CD4-positive, alpha-beta T cell treated with Interleukin-10 for 1 hour (primary cell): ENCODE measurements around the gene ROBO1.

Experiments
- DNase-seq: peaks from one replicate; pipeline ENCODE4 v3.0.0-alpha.2; 2020

The ROBO1 gene

DNA sequence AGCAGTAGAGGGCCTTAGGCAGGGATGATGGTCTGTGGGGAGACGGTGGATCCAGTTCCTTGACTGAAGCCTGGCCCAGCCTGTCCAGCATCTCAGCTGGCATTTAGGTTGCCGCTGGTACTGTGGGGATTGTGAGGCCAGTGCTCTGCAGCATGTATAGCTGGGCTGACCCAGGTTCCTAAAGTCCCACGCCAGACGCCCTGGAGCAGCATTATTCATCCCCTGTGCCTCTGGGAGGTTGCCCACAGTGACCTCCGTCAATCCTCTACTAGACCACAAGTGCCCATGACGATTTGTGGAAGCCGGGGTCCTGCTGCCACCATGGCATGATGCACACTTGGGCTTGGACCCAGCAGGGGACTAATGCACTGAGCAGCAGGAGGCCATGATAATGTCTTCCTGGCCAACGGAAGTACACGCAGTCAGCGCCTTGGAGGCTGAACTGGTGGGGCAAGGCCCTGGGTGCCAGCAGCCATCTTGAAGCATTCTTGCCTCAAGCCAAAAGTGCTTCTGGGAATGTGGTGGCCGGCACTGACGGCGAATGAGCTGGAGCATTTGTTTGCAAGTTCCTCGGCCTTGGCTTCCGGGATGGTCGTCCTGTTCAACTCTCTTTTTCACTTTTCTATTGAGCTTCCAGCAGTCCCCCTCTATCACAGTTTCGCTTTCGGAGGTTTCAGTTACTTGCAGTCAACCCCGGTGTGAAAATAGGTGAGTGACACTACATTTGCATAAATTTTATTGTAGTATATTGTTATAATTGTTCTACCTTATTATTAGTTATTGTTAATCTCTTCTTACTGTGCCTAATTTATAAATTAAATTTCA is 949.4 kb downstream of the ROBO1 start:
- no peak for DNase-seq

DNA sequence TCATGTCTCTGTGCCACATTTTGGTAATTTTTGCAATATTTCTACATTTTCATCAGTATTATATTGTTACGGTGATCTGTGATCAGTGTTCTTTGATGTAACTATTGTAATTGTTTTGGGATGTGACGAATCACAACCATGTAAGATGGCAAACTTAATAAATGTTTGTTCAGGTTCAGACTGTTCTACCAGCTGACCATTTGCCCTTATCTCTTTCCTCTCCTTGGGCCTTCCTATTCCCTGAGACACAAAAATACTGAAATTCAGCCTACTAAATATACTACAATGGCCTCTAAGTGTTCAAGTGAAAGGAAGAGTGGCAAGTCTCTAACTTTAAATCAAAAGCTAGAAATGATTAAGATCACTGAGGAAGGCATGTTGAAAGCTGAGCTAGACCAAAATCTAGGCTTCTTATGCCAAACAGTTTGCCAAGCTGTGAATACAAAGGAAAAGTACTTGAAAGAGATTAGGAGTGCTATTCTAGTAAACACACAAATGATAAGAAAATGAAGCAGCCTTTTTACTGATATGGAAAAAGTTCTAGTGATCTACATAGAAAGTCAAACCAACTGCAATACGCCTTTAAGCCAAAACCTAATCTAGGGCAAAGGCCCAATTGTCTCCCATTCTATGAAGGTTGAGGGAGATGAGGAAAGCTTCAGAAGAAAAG is 952.8 kb downstream of the ROBO1 start:
- no peak for DNase-seq

DNA sequence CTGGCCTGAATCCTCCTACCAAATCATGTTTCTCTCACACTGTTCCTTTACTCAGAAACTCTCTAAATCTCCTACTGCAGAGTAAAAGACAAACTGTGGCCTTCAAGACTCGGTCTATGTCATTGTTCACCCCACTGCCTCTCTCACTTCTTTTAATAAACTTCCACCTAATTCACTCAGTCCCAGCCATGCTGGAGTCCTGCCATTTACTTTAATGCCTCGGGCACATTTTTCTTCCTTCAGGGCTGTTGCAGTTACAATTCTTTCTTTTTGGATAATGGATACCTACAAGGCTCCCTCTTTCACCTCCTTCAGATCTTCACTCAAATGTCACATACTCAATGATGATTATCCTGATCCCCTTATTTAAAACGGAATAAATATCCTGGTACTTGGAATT is 955.6 kb downstream of the ROBO1 start:
- no peak for DNase-seq

DNA sequence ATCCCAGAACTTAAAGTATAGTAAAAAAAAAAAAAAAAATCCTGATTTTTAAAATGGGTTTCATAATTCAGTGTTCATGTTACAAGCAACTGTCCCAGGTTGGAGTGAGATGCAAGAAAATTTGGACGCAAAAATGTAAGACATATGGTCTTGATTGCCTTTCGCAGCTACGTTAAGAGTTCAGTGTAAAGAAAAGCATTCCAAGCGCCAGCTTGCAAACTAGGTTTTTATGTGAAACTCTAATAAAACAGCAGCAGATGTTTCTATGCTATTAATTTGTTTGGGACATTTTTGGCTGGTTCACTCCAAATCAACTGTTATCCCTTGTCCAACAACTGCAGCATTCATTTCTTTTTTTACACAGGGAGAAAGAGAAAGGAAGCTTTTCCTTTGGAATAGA is 957.8 kb downstream of the ROBO1 start:
- no peak for DNase-seq

DNA sequence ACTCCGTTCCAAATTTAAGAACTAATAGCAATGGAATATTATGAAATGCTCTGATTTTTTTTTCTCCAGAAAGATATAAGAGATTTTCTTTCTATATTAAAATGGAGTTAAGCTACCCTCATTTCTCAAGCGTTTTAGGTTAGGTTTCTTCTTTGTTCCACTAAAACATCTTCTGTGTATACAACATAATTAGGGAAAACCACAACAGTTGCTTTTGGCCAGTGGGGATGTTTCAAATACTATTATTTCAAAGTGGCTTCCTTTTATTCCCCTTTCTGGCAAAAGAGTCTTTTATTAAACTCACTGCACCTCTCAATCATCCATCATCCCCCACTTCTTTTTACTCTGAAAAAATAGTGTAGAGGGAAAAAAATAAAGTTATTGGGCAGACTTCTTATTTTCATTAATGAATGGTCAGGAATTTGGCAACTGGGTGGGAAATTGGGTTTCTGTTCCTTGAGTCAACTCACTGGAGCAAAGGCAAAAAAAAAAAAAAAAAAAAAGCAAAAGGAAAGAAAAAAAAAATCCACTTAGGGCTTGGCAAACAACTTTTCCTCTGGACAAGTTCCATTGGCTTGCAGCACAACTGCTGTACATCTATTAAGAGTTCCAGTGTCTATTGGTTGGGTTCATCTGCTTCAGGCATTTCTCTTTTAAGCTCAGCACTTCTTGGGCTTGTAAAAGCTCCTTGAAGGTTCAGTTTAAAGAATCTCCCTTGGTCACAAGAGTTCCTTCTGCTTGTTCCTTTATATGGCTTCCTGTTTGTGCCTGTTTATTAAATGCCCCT is 963.4 kb downstream of the ROBO1 start:
- no peak for DNase-seq

DNA sequence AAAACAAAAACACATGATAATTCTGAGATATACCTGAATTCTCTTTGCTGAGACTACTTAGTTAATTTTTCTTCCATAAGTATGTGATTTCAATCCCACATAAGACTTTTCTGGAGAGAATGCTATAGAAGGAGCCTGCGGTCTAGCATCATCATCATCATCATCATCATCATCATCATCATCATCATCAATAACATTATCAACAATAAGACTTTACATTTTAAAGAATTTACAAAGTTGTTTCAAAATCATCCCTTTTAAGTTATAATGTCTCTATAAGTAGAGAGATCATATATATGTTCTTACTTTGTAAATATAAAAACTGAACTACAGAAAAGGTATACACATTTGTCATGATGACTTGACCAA is 965.3 kb downstream of the ROBO1 start:
- no peak for DNase-seq

DNA sequence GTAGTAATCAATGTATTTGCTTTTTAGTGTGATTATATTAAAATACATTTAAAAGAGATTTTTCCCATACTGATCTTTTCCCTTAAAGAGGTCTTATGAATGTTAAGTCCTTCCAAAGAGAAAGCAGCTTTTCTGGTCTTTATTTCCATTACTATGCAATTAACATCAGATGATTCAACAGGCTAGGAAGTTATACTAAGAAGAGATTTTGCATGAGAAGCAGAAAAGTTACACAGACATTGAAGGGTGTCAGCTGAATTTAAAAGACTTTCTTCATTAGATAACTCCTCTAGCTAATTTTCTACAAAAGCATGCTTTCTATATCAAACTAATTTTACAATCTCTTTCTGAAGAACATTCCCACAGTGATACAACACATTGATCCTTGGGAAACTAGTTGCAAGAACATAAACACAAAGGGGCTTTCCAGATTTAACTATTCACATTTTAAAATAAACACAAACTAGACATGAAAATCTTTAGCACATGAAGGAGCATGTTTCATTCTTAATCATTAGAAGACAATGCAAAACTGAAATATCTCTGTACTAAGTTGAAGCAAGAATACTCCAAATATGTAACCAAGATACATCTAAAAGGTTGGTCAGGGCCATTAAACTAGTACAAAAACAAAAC is 965.8 kb downstream of the ROBO1 start:
- DNase-seq: no peak

DNA sequence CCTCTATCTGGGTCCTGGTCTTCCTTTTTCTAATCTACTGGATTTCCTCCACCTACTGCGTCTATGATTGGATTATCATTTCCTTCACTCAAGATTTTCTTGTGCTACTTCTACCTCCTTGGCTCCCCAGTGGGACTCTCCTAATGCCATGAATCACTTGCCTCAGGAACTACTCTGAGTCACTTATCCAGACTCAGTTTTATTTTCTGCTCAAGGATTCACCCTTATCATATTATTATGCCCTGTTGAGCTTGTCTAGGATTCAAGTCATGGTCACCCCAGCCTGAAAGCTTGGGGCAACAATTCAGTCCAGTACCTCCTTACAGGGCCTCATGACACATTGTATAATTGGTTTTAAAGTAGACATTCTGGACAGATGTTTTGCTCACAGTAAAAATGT is 968.1 kb downstream of the ROBO1 start:
- no peak for DNase-seq

DNA sequence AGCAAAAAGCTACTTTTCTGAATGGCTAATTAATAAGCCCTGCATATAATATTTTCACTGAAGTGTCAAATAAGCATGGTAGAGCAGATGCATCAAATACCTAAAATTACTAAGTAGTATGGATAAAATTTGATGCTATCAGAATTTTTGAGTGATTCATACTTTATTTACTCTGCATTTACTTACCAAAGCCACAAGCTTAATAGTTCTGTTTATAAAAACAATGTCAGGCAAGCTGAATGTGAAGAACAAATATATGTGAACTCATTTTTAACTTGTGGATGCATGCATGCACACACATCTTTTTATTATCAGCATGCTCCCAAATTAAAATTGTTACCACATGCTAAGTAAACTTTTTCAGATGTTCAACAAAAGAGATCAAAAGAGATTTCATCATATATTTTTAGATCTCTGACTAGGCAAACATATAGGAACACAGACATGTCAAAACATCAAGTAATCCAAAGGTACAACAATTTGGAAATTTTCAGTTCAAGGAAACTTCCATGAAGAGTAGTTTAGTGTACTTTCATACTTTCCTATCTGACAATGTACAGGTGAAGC is 969.4 kb downstream of the ROBO1 start:
- no peak for DNase-seq

DNA sequence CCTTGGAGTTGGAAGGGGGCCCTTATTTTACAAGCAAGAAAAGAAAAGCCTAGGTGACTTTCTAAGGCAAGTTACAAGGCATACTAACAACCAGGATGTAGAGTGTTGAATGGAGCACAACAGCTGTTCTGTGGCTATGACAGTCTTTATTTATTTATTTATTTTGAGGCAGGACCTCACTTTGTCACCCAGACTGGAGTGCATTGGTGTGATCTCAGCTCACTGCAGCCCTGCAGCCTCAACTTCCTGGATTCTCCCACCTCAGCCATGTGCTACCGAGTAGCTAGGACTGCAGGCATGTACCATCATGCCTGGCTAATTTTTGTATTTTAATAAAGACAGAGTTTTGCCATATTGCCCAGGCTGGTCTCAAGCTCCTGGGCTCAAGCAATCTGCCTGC is 973.4 kb downstream of the ROBO1 start:
- no peak for DNase-seq

DNA sequence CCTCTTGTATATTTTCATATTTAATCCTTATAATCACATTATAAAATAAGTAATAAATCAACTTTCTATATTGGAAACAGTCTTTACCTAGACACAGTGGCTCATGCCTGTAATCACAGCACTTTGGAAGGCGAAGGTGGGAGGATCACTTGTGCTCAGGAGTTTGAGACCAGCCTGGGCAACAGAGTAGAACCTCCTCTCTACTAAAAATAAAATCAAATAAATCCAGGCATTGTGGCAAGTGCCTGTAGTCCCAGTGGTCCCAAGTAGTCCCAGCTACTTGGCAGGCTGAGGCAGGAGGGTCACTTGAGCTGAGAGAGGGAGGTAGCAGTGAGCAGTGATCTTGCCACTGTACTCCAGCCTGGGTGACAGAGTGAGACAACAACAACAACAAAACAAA is 975.1 kb downstream of the ROBO1 start:
- DNase-seq: no peak

DNA sequence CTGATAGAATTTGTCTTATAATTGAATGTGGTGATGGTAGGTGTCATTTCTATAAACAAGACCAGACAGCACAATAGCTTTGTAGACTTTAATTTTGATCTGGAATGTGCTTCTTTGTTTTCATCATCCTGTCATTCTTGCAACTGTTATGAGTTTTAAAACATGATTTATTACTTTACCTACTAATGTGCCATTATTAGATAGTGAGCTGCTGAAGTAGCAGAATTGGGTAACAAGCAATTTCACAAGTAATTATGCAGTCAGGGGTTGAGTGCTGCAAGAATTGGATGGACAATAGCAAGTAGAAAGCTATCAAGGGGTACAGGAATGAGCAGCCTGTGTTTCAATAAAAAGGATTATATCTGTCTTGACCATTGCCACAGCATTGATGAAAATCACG is 975.6 kb downstream of the ROBO1 start:
- no peak for DNase-seq

DNA sequence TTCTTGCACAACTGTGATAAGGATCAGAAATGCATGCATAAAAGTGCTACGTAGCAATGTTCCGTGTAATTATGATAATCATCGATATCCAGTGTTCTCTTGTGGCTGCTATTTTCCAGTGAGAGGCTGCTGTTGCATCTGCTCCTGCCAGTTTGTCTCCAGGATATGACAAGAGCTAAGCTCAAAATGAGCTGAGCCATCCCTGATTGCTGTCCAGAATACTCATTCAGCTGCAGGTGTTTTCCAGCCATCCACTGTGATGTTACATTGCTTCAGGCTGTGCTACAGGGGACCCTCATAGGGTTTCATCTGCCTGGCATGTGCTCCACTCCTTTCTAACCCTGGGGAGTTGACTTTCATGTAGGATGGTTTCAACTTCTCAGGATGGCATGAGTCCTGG is 976.0 kb downstream of the ROBO1 start:
- no peak for DNase-seq

DNA sequence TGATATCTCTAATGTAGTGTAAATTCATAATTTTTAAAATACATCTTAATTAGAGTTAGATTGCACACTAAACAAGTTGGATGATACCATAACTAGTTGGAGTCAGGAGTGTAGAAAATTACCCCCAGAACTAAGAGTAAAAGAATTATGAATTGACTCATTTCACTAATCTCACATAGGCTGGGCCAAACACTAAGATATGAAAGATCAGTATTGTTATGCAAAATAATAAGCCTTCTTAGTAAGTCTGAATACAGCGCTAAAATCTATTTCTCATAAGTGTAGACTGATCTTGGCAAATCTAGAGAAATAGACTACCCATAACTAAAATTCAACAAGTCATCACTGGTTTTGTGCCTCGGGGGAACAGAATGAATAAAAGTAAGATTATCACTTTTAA is 979.0 kb downstream of the ROBO1 start:
- no peak for DNase-seq

DNA sequence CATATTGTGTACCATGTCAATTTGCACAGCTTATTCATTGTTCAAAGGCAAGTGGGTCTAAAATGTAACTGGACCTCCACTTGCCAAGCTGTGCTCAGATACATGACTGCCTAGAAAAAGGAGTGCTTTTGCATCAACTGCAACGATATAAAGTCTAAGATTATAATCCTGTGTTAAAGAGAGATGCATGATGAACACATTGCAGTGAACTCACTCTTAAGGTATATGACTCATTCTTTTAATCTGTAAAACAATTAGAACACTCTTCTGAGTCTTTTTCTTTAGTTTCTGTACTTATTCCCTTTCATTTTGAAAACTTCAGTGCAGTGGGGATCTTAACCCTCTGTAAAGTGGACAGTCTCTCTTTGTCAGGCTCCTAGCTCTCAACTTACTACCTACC is 982.8 kb downstream of the ROBO1 start:
- no peak for DNase-seq

DNA sequence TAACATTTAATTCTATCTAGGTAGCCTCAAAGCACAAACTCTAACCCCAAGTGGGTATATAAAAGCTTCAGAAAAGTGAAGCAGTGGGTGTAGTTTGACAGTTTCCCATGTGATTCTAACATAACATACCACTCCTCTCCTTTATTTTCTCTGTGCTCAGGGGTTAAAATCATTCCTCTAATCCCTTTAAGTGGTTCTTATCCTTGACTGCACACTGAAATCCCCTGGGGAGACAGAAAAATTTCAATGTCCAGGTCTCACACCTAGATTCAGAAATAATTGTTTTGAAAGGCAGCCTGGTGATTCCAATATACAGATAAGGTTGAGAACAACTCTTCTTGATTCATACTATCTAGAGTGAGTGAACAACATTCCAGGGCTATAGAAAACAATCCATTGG is 986.4 kb downstream of the ROBO1 start:
- no peak for DNase-seq

DNA sequence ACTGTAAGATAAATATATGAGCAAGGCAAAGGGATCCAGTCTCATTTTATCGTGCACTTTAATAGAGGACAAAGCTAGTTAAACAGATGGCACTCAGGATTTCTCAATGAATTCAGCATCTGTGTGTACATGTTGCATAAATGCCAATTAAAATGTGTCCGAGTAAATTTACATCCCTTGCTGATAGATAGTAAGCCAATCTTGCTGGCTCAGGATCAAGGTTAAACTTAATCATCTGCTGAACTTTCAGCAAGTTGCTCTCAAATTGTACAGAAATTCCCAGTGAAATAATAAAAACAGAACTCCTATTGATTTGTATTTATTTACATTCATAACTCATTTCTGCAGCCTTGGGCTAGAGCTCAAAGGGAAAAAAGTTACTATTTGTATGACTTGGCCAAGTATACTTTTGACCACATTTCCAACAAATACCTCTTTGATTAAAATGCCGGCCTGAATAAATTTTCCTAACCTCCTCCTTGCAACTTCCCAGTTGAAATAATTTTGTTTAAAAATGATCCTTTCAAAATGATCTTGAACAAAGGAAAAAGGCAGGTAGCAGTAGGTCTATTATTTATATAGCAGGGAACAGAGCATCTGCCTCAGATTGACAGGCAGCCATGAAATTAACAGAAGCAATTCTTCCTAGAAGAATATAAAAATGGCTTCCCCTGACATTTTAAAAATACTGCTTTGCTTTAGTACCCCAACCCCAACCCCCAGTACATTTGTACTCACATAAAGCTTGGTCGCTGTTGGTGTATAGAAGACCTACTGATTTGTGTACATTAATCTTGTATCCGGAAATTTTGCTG is 1001.9 kb downstream of the ROBO1 start:
- no peak for DNase-seq

DNA sequence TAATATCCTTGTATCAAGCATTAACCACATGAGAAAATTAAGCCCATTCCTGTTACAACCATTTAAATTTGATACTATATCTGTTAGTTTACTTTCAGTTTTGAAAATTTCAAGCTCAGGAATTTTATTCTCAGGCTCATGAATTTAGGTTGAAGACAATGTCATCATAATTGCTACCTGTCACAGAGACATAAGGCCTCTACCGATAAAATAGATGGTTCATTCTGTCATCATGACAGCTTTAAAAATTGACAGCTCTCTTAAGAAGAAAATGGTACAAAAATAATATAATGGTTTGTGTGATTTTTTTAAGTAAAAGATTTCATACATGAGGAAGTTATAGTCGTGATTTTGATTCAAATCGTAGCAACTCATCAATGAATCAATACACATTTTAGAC is 1003.2 kb downstream of the ROBO1 start:
- no peak for DNase-seq

DNA sequence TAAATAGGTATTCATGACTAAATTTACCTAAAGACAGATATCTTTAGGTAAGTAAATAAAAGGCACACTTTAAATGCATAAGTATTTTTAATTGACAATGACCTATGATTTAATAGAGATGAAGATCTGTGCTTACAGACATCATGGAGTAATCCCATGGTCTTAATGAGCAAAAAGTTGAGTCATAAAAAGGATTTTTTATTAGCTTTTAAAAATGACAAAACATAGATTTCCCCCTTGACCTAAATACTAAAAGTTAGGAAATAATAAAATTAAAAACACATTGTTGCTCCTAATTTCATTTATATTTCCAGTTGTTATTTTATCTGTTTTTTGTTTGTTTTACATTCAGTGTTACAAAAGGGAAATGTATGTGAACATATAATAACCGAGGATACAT is 1005.7 kb downstream of the ROBO1 start:
- no peak for DNase-seq

DNA sequence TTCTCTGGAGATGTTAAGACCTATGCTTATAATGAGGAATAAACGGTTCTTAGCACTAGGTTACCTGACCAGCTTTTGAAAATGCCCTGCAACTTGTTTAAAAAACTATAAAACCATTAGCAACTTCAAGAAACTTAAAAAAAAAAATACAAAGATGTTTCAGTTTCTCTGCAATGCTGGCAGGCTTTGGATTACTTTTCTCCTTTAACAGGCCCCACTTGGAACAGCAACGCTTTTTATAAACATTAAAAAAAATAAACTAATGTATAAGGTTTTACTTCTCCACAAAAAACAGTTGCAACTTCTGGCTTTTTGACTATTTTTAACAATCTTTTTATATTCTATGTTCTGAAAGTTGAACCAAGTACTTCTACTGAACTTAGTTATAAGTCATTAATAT is 1006.7 kb downstream of the ROBO1 start:
- no peak for DNase-seq

DNA sequence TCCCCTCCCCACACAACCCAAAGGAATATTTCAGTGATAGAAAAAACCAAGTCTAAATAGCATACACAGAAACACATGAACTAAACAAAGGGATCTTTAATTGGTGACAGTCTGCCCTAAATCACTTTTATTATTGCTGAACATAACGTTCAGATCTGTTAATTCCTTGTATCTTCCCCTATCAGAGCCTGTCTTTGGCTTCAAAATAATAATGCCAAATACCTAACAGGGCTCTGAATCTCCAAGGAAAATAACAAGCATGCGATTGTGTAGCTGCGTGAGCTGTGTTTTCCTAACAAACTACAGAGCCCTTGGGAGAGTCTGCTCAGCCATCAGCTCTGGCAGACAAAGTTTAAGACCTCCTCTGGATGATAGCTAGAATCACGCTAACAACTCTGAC is 1010.1 kb downstream of the ROBO1 start:
- no peak for DNase-seq

DNA sequence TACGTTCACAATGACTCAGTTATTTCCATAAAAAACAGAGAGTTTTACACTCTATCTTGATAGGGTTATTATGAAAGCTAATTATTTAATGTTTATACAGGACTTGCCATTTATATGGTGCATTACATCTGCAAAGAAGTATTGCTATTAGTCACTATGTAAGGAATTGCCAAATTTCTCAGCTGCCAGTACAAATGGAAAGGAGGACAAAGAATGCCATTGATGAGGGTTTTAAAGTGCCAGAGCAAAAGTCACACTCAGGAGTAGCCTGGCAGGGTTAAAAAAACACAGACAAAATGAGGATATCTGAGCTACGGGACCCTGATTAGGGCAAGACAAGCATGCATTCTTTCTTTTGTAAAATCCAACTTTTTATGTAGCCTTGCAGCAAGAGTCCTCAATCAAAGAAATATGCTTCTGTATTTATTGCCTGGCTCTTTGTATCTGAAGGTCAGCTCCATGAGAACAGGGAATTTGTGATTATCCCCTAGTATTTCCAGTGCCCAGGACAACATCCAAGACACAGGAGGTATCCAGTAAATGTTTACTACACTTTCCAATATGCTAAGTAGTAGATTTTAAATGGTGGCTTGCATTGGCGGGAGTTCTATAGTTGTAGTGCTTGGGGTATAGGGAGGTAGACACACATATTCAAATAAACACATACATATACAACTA is 1013.6 kb downstream of the ROBO1 start:
- no peak for DNase-seq
